Superior temporal gyrus (tissue), 1 donor: ENCODE data around the gene EXOSC2.

Source experiments
- DNase-seq: peaks from one replicate; pipeline ENCODE4 v3.0.0-alpha.2; 2016; ENCODE audit errors: extremely low spot score

Gene EXOSC2

GRCh38 chr9:130736834-130737233 lies 43.3 kb downstream of the EXOSC2 start:
- no peak for DNase-seq

- no peak for DNase-seq
Observed at GRCh38 chr9:130738281-130738680, 44.7 kb downstream of the EXOSC2 start.

- no peak for DNase-seq
Observed at GRCh38 chr9:130739081-130739480, 45.5 kb downstream of the EXOSC2 start.

GRCh38 chr9:130740218-130741023 lies 46.8 kb downstream of the EXOSC2 start:
- DNase-seq = no peak

- DNase-seq = no peak
Observed at GRCh38 chr9:130741024-130741305, 47.4 kb downstream of the EXOSC2 start.

GRCh38 chr9:130741831-130742449 lies 48.4 kb downstream of the EXOSC2 start:
- DNase-seq = no peak

GRCh38 chr9:130743656-130744055 lies 50.1 kb downstream of the EXOSC2 start:
- no peak for DNase-seq

GRCh38 chr9:130745210-130745800 lies 51.7 kb downstream of the EXOSC2 start:
- no peak for DNase-seq

- no peak for DNase-seq
Observed at GRCh38 chr9:130745829-130746228, 52.2 kb downstream of the EXOSC2 start.

GRCh38 chr9:130746434-130747212 lies 53.0 kb downstream of the EXOSC2 start:
- DNase-seq = no peak

- no peak for DNase-seq
Observed at GRCh38 chr9:130751631-130752355, 58.2 kb downstream of the EXOSC2 start.
